CD4-positive, alpha-beta T cell (primary cell): Measurements from ENCODE around the gene CETN2. TPM values are rescaled to one million over a fixed set of nuclear protein-coding genes. Genes with fewer than 3 reads are reported as not detected.

Experiments
- ATAC-seq: fragments of 200-7000 bp; cut with Tn5 transposase; one replicate; pipeline ENCODE4 v1.10.0; 2022; ENCODE audit warnings: mild to moderate bottlenecking; ENCODE audit not compliant: poor library complexity
- CTCF ChIA-PET: fragments of 350-600 bp; sonication (Branson Sonifier 250); formaldehyde crosslinking; loops from one replicate; lab custom pipeline; 2021; ENCODE audit warnings: antibody characterized with exemption, inconsistent platforms; lab: Charles Lee
- POLR2A ChIA-PET: fragments of 350-600 bp; sonication (Branson Sonifier 250); formaldehyde crosslinking; loops from one replicate; lab custom pipeline; 2021; ENCODE audit warnings: antibody characterized with exemption, inconsistent platforms; lab: Charles Lee
- DNase-seq, 14 experiments: peaks; one replicate each; pipeline ENCODE4 v3.0.0-alpha.2; 2013 to 2020; ENCODE audit warnings: mixed read lengths in 2 of 14
- H3K27ac ChIP-seq, 2 donors: one replicate each; pipeline versions ENCODE4 v1.5.1 to v1.7.0; 2013; ENCODE audit warnings: low read length in 2 of 2, low read depth in 1 of 2, mild to moderate bottlenecking in 1 of 2
- H3K27me3 ChIP-seq, 2 experiments: 1 replicate in 1 of 2; 2 replicates in 1 of 2; pipeline versions ENCODE4 v1.6.1 to v1.7.0; 2013; ENCODE audit warnings: low read length in 2 of 2, control low read depth in 1 of 2, mild to moderate bottlenecking in 1 of 2, moderate library complexity in 1 of 2; ENCODE audit not compliant: insufficient read depth in 2 of 2, control insufficient read depth in 1 of 2
- H3K36me3 ChIP-seq: one replicate; pipeline ENCODE4 v1.6.1; 2013; ENCODE audit warnings: low read length, control low read depth; ENCODE audit not compliant: insufficient read depth
- H3K4me1 ChIP-seq: one replicate; pipeline ENCODE4 v1.6.1; 2013; ENCODE audit warnings: low read length, control low read depth; ENCODE audit not compliant: insufficient read depth
- H3K4me3 ChIP-seq: one replicate; pipeline ENCODE4 v1.5.1; 2013; ENCODE audit warnings: mild to moderate bottlenecking, low read length, moderate library complexity
- H3K9me3 ChIP-seq, 2 experiments: 1 replicate in 1 of 2; 2 replicates in 1 of 2; pipeline versions ENCODE4 v1.6.1 to v1.7.0; 2013; ENCODE audit warnings: low read length in 2 of 2, mild to moderate bottlenecking in 2 of 2, control low read depth in 1 of 2, moderate library complexity in 1 of 2; ENCODE audit not compliant: control insufficient read depth in 1 of 2, insufficient read depth in 1 of 2
- H3K27ac Mint-ChIP-seq: one replicate; pipeline ENCODE4 v1.8.0; 2020; ENCODE audit warnings: mixed read lengths
- H3K27me3 Mint-ChIP-seq: one replicate; pipeline ENCODE4 v1.8.0; 2021; ENCODE audit warnings: mixed read lengths
- H3K36me3 Mint-ChIP-seq: one replicate; pipeline ENCODE4 v1.8.0; 2021; ENCODE audit warnings: low read depth, mixed read lengths
- H3K4me1 Mint-ChIP-seq: one replicate; pipeline ENCODE4 v1.8.0; 2021; ENCODE audit warnings: low read depth, mixed read lengths
- H3K4me3 Mint-ChIP-seq: one replicate; pipeline ENCODE4 v1.8.0; 2020; ENCODE audit warnings: mild to moderate bottlenecking, mixed read lengths
- H3K9me3 Mint-ChIP-seq: one replicate; pipeline ENCODE4 v1.8.0; 2020; ENCODE audit warnings: mixed read lengths
- CTCF ChIP-seq: fragments of 200-600 bp; IDR thresholded peaks from one replicate; pipeline ENCODE4 v1.8.0; 2022; ENCODE audit warnings: antibody characterized with exemption, mild to moderate bottlenecking
- intact Hi-C, 2 experiments: fragments of 100-400 bp; cut with DNase I in 1 of 2; cut with micrococcal nuclease in 1 of 2; formaldehyde crosslinking; loops; one replicate each; pipeline versions ENCODE4 v1.15.1 to v1.9.0; 2023 to 2025; cut with DNase I, micrococcal nuclease
- total RNA-seq, 174 experiments: library from RNA in 2 of 174; stranded (reverse) in 2 of 174; gene quantifications; one replicate each; pipeline ENCODE4 v1.2.3 and lab custom pipeline; 2021 to 2026

The CETN2 gene
- total RNA-seq, 2 experiments from 2014 or later = 4.0 to 5.1 TPM

DNA sequence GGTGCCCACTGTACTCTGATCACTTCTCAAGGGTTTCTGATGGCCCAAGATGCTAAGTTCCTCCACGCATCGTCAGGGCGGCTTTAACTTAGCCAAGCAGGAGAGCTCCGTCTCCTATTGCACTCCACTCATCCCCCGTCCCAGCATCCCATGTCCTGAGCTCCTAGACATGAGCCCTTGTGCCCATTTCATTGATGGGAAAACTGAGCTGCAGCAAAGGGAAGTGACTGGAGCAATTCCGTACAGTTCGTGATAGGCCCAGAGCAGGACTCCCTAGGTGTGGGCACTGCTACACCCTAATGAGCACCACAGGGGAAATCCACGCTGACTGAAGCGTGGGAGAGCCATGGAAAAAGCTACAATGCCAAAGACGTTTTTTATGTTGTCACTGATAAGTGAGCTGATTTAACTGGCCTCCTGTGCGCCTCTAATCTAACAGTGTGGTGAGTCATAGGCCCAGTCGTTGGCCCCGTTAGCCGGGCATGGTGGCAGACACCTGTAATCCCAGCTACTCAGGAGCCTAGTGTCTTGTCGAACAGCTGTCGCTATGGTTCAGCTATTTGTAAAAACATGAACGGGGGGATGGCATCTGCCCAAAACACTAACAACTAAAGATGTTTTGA is 15.2 kb upstream of the CETN2 start:
- Mint-ChIP-seq H3K9me3 (no peaks in the 10 kb centered on the region), H3K4me3 (no peak overlapping the region), H3K27ac (no peak overlapping the region), H3K27me3 (no peaks in the 10 kb centered on the region), H3K4me1 (no peaks in the 10 kb centered on the region), H3K36me3 (peaks cover 27% of the 10 kb centered on the region)
- DNase-seq (no peak), ATAC-seq (no peak)
- no peak for TF ChIP-seq CTCF
- Histone ChIP-seq H3K9me3 (no peaks in the 10 kb centered on the region), H3K4me1 (no peaks in the 10 kb centered on the region), H3K36me3 (peaks cover 3% of the 10 kb centered on the region), H3K27ac (no peak overlapping the region), H3K27me3 (no peaks in the 10 kb centered on the region), H3K4me3 (no peak overlapping the region)
- ChIA-PET CTCF (no interaction called here), POLR2A (no interaction called here)
- intact Hi-C loops = no loop called here

- Histone ChIP-seq H3K27me3 (no peaks in the 10 kb centered on the region), H3K4me3 (no peak overlapping the region), H3K4me1 (no peaks in the 10 kb centered on the region), H3K27ac (no peak overlapping the region), H3K9me3 (no peaks in the 10 kb centered on the region), H3K36me3 (peaks cover 2% of the 10 kb centered on the region)
- intact Hi-C loops = no loop called here
- TF ChIP-seq CTCF = no peak
- ChIA-PET CTCF (no interaction called here), POLR2A (no interaction called here)
- Mint-ChIP-seq H3K4me3 (no peak overlapping the region), H3K27ac (no peak overlapping the region), H3K9me3 (no peaks in the 10 kb centered on the region), H3K4me1 (peaks cover 4% of the 10 kb centered on the region), H3K36me3 (peaks cover 21% of the 10 kb centered on the region), H3K27me3 (no peaks in the 10 kb centered on the region)
- DNase-seq (no peak), ATAC-seq (no peak)
Observed at GRCh38 chrX:152844256-152844655, 13.7 kb upstream of the CETN2 start.

DNA sequence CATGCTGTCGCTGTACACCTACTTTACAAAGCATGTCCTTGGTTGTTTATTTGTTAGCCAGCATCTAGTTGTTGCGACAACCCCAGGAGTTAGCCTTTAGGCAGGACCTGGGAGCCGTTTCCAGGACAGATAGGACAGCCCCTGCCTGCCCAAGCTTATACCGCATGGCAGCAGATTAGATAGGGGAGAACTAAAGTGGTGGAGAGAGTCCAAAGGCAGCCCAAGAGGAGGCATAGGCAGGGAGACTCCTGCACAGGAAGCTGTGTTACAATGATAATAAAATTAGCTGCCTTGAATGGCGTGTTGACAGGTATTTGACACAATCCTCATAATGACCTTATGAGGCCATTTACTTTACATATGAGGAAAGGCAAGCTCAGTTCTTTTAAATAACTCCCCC is 13.3 kb upstream of the CETN2 start:
- ChIA-PET POLR2A (no interaction called here), CTCF (no interaction called here)
- no peak overlapping the region for H3K27ac ChIP-seq
- Mint-ChIP-seq H3K9me3 (no peaks in the 10 kb centered on the region), H3K36me3 (peaks cover 18% of the 10 kb centered on the region), H3K27me3 (no peaks in the 10 kb centered on the region), H3K4me3 (no peak overlapping the region), H3K4me1 (peaks cover 4% of the 10 kb centered on the region), H3K27ac (no peak overlapping the region)
- no peaks in the 10 kb centered on the region for H3K4me1 ChIP-seq
- no peak for TF ChIP-seq CTCF
- DNase-seq (no peak), ATAC-seq (no peak)
- H3K36me3 ChIP-seq = peaks cover 2% of the 10 kb centered on the region
- no peaks in the 10 kb centered on the region for H3K9me3 ChIP-seq
- no peaks in the 10 kb centered on the region for H3K27me3 ChIP-seq
- intact Hi-C loops = no loop called here
- no peak overlapping the region for H3K4me3 ChIP-seq
